Glutamatergic neuron (in vitro differentiated cells): ENCODE results near the gene UGT1A10. TPM values are rescaled to one million over a fixed set of nuclear protein-coding genes. Genes with fewer than 3 reads are reported as not detected.

Experiments
- DNase-seq: peaks from one replicate; pipeline ENCODE4 v3.0.0; 2022
- H3K27ac Mint-ChIP-seq: one replicate; pipeline ENCODE4 v1.8.0; 2020; ENCODE audit warnings: mild to moderate bottlenecking, mixed read lengths, inconsistent platforms; ENCODE audit not compliant: unreplicated experiment
- H3K27me3 Mint-ChIP-seq: one replicate; pipeline ENCODE4 v1.8.0; 2020; ENCODE audit warnings: mild to moderate bottlenecking, moderate library complexity, mixed read lengths, inconsistent platforms; ENCODE audit not compliant: unreplicated experiment
- H3K36me3 Mint-ChIP-seq: one replicate; pipeline ENCODE4 v1.8.0; 2020; ENCODE audit warnings: mild to moderate bottlenecking, mixed read lengths, inconsistent platforms; ENCODE audit not compliant: unreplicated experiment
- H3K4me1 Mint-ChIP-seq: one replicate; pipeline ENCODE4 v1.8.0; 2020; ENCODE audit warnings: mild to moderate bottlenecking, low read depth, mixed read lengths, inconsistent platforms; ENCODE audit not compliant: unreplicated experiment
- H3K4me3 Mint-ChIP-seq: one replicate; pipeline ENCODE4 v1.8.0; 2020; ENCODE audit warnings: mild to moderate bottlenecking, mixed read lengths, inconsistent platforms; ENCODE audit not compliant: unreplicated experiment
- H3K9me3 Mint-ChIP-seq: one replicate; pipeline ENCODE4 v1.8.0; 2020; ENCODE audit warnings: mild to moderate bottlenecking, moderate library complexity, mixed read lengths, inconsistent platforms; ENCODE audit not compliant: unreplicated experiment
- CTCF ChIP-seq: fragments of 200-600 bp; sonication (generic); IDR thresholded peaks from one replicate; pipeline ENCODE4 v1.5.0; 2021; ENCODE audit not compliant: partially characterized antibody, unreplicated experiment
- total RNA-seq: library from RNA; stranded (reverse); fragmentation: NEBNext Ultra II Directional; extraction: Animal tissue kit (Norgen Biotek cat#: 25700); gene quantifications from one replicate; pipeline ENCODE4 v1.2.1, GENCODE V29; 2021; ENCODE audit not compliant: unreplicated experiment

The UGT1A10 gene
- total RNA-seq, 1 donor from 2014 or later: not detected

- DNase-seq: no peak
These were observed 184.9 kb downstream of the UGT1A10 start for GRCh38 chr2:233821196-233821595.

GRCh38 chr2:233821709-233822100, 185.5 kb downstream of the UGT1A10 start:
- H3K4me3 Mint-ChIP-seq: no peak overlapping the region
- H3K36me3 Mint-ChIP-seq: no peaks in the 10 kb centered on the region

More at GRCh38 chr2:233821196-233821595, 184.9 kb downstream of the UGT1A10 start:
- no peak overlapping the region for H3K4me3 Mint-ChIP-seq
- no peaks in the 10 kb centered on the region for H3K36me3 Mint-ChIP-seq
- peaks cover 4% of the 10 kb centered on the region for H3K9me3 Mint-ChIP-seq
- H3K27ac Mint-ChIP-seq: no peak overlapping the region
- H3K27me3 Mint-ChIP-seq: peaks cover 7% of the 10 kb centered on the region
- TF ChIP-seq CTCF: no peak
- H3K4me1 Mint-ChIP-seq: peaks cover 3% of the 10 kb centered on the region

GRCh38 chr2:233822101-233822771, 186.0 kb downstream of the UGT1A10 start:
- peaks cover 7% of the 10 kb centered on the region for H3K27me3 Mint-ChIP-seq
- TF ChIP-seq CTCF: no peak
- no peak overlapping the region for H3K4me3 Mint-ChIP-seq
- no peaks in the 10 kb centered on the region for H3K4me1 Mint-ChIP-seq
- H3K36me3 Mint-ChIP-seq: no peaks in the 10 kb centered on the region
- H3K9me3 Mint-ChIP-seq: peaks cover 4% of the 10 kb centered on the region
- no peak for DNase-seq
- no peak overlapping the region for H3K27ac Mint-ChIP-seq

More at GRCh38 chr2:233821709-233822100, 185.5 kb downstream of the UGT1A10 start:
- Mint-ChIP-seq H3K9me3 (peaks cover 4% of the 10 kb centered on the region), H3K27me3 (peaks cover 7% of the 10 kb centered on the region), H3K4me1 (peaks cover under 1% of the 10 kb centered on the region), H3K27ac (no peak overlapping the region)
- DNase-seq: no peak
- no peak for TF ChIP-seq CTCF

Other genes with a start within 250 kb of the UGT1A10 start
- 21.8 TPM for gene USP40, start 69.7 kb upstream of the UGT1A10 start, total RNA-seq
- not detected for gene UGT1A8, start 18.8 kb upstream of the UGT1A10 start, total RNA-seq
- gene UGT1A9, start 35.5 kb downstream of the UGT1A10 start, total RNA-seq: not detected
- gene UGT1A7, start 45.5 kb downstream of the UGT1A10 start, total RNA-seq: not detected
- not detected for gene UGT1A6, start 56.4 kb downstream of the UGT1A10 start, total RNA-seq
- gene UGT1A5, start 76.5 kb downstream of the UGT1A10 start, total RNA-seq: not detected
- not detected for gene UGT1A4, start 82.3 kb downstream of the UGT1A10 start, total RNA-seq
- not detected for gene UGT1A3, start 92.6 kb downstream of the UGT1A10 start, total RNA-seq
- gene UGT1A1, start 123.8 kb downstream of the UGT1A10 start, total RNA-seq: not detected
- not detected for gene MROH2A, start 141.9 kb downstream of the UGT1A10 start, total RNA-seq
- gene HJURP, start 218.1 kb downstream of the UGT1A10 start, total RNA-seq: 6.9 TPM